Measurements from ENCODE around the gene MAPK6.

The MAPK6 gene

DNA sequence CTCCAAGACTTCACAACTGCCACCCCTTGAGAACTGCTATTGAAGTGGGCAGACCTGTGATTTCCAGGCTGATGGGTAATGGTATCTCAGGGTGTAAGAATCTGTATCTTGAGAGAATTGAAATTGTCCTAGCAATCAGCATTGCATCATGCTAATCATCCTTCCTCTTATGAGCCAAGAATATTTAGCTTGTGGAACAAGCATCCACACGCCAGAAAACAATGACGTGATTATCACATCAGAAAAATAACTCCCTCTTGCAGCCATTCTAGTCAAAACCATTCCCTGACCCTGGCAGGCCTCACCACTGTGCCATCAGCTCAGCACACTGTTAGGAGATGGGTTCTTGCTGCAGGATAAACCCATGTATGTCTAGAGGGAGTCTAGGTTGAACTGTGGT, 86.8 kb downstream of the MAPK6 start:
- no peak for DNase-seq

GRCh38 chr15:52106641-52107040, 87.6 kb downstream of the MAPK6 start:
- DNase-seq, result no peak

DNA sequence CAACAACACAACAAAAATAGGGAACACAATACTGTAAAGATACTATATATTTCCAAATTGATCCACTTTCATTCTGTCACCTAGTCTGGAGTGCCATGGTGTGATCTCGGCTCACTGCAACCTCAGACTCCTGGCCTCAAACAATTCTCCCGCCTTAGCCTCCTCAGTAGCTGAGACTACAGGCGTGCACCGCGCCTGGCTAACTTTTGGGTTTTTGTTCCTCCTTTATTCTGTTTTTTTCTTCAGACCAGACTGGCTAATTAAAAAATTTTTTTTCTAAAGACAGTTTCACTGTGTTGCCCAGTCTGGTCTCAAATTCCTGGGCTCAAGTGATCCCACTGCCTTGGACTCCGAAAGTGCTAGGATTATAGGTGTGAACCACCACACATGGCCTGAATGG, 88.2 kb downstream of the MAPK6 start:
- no peak for DNase-seq

DNA sequence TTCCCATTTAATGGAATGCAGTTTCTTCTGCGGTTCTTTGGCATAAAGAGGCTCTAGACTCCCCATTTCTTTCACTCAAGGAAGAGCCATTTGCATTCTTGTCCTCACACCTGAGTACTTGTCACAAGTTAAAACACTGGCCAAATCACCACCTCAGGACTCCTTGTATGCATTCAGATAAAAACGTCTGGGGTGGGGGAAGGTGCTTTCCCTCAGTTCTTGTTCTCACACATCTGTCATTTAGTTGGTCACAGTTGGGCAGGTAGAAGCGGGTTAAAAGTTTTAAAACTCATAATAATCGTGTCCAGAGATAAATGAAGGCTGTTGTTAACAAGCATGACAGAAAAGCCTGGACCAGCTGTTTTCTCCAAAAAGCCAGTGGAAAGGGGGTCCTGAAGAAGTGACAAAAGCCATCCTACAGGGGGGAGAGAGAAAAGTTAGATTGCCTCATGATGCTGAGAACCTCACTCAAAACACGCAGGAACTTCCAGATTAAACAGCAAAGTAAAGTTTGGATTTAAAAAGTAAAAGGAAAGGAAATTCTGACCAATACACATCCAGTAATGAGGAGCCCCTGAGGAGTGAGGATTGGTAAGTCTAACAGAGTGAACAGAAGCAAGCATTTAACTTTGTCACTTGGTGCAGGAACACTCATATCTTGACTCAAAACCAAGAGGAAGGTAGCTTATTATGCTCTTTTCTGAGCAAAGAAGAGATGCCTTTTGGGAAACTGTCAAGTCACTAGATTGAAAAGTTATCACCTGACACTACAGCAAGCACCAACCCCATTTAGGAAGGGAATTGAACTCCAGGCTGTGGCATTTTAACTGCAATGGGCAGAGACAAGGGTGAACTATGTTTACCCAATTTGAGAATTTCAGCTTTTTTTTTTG, 90.8 kb downstream of the MAPK6 start:
- DNase-seq, result no peak

DNA sequence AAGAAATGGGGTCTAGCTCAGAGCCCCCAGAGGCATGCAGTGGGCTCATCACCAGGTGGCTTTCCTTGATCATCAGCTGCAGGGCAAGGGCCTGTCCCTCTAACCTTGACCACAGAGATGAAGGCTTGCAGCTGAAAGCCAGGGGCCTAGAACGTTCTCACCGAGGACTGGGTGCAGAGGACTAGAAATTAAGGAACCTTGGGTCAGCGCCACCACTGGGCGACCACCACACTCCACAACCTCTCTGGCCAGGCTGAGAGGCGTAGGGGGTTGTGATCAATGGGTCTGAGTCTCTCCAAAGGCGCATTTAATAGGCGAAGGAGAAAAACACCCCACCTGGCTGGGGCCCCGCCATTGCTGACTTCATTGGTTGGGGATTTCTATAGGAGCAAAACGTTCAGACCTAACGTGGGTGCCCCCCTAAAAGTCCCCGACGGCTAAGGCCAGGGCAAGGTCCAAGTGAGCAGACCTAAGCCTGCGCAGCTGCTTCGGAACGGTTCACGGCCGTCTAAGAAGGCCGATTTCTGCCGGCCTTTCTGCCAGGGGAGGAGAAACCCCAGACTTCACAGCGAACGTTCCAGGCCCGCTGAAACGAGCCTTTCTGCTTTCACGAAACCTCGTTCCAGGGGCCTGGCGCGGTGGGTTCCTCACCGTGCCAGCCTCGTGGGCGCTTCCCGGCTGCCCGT, 92.6 kb downstream of the MAPK6 start:
- no peak for DNase-seq

DNA sequence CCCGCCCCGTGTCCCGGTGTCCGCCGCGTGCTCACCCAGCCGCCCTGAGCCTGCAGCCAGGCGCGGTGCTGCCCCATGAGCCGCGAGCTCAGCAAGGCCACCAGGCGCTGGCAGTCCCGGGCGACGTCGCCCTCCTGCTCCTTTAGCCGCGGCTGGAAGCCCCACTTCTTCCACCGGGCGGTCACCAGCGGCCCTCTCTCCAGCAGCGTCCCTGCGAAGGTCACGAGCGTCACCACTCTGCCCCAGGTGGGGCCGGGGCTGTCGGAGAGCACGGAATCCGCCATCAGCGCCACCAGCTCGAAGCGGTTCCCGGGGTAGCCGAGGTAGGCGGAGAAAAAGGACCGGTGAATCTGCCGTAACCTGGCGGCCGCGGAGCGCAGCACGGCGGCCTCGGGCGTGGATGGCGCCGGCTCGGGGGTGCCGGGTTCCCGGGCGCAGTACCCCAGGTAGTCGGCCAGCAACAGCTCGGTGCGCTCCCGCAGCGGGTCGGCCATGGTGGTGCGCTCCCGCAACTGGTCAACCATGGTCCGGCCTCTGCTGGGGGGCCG, 93.3 kb downstream of the MAPK6 start:
- DNase-seq, result peak; percentile 42

- DNase-seq, result no peak
These were observed 94.2 kb downstream of the MAPK6 start for GRCh38 chr15:52113235-52113634.

DNA sequence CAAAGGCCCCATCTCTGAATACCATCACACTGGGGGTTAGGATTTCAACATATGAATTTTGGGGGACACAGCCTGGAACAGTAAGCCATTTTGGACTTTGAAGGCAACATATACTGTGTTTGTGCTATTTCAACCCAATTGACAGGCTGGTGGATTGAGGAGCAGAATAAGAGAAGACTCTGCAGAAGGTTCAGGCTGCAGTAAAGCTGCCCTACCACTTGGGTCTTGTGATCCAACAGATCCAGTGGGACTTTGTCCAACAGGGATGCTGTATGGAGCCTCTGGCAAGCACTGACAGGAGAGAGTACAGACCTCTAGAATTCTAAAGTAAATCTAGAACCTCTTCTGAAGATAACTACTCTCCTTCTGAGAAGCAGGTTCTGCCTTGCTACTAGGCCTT, 94.7 kb downstream of the MAPK6 start:
- DNase-seq, result no peak

GRCh38 chr15:52114261-52115055, 95.4 kb downstream of the MAPK6 start:
- DNase-seq, result no peak

DNA sequence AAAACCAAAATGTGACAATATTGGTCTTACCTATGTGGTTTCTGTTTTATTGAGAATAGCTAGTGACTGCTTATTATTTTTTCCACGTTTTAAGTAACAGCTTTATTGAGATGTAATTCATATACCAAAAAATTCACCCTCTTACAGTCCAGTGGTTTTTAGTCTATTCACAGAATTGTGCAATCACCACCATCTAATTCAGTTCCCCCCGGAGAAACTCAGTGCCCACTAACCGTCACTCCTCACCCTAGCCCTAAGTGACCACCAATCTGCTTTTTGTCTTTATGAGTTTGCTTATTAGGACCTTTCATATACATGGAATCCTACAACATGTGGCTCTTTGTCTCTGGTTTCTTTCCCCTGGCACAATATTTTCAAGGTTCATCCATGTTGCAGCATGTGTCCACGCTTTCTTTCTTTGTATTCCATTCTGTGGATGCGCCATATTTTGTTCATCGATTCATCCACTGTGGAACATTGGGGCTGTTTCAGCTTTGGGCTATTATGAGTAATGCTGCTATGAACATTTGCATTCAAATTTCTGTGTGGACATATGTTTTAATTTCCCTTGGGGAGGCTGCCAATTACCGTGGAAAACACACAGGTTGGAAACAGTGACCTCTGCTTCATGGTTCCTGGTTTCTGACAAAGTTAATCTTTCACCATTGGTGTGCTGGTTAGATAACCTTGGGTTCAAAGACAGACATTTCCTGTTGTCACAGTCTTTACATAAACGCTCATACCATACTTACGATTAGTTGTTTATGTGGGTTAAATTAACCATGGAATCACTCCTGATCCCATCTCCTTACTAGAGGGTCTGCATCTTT, 96.8 kb downstream of the MAPK6 start:
- no peak for DNase-seq
